GM18870 (cell line): Measurements from ENCODE around the gene LRRK1.

ENCODE experiments used
- ATAC-seq: cut with Tn5 transposase; IDR thresholded peaks from one replicate; pipeline ENCODE4 v1.9.1; 2021; ENCODE audit warnings: moderate library complexity; ENCODE audit not compliant: unreplicated experiment

The LRRK1 gene

GRCh38 chr15:101001796-101002195, 82.6 kb downstream of the LRRK1 start:
- no peak for ATAC-seq

GRCh38 chr15:101003081-101003480, 83.9 kb downstream of the LRRK1 start:
- ATAC-seq = no peak

DNA sequence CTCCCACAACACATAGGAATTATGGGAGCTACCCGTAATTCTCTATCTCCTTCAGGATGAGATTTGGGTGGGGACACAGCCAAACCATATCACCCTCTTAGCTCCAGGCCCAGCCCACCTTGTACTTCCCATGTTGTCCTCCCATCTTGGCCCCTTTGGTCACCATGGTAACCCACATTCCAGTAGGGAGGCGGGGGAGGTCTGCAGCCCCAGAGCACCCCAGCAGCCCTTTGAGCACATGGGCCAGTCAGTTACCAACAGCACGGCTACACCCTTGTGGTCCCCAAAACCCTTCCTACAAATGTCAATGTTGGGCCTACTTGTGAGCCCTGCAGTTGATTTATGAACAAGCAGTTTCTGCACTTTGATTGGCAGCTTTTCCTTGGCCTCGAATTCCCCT, 84.5 kb downstream of the LRRK1 start:
- ATAC-seq = no peak

DNA sequence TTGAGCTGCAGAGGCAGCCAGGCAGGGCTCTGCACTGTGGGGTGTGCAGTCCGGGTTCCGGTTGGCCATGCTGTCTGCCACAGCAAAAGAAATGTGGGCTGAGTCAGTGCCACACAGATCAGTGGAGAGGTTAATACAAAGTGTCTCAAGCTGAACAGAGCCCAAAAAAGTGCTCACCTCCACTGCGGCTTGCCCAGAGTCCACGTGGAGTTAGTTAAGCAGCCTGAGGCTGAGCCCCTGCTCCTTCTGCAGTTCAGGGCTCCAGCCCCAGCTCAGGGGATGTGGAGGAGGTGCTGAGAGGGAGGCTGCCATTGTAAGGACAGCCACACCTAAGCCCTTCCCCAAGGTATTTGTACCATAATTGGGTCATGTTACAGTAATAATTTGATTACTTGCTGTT, 85.3 kb downstream of the LRRK1 start:
- no peak for ATAC-seq

GRCh38 chr15:101004986-101005747, 86.0 kb downstream of the LRRK1 start:
- no peak for ATAC-seq

DNA sequence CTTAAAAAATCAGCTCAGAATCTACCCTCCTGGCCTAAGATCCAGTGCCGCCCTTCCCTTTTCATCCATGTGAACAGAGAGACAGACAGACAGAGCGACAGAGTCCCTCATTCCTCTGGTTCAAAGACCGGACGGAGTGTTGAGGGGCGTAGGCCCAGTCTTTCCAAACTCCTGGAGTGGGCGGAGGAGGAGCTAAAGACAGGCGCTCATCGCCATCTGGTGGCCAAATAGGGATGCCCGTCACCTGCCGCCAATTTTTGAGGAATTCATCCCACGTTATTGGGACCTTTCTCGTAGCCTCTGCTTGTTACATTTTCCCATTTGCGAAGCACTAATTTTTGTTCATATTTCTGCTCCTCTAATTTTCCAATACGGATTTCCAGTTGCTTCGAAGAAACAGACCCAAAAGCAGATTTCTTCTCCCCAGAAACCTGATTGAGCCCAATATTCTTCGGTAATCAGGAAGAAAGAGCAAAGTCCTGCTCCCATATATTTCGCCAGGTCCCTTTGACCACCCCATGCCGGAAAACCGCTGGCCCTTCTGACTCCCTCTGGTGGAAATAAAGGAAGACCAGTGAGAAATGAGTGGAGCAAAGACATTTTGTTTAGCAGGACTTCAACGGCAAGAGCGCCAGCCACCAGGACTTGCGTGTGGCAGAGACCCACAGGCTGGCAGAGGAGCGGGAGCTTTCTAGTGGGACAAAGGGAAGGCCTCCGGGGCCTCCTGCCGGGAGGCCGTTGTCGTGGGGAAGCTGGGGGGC, 88.0 kb downstream of the LRRK1 start:
- no peak for ATAC-seq

GRCh38 chr15:101008158-101009139, 89.3 kb downstream of the LRRK1 start:
- peak; percentile 76 for ATAC-seq

DNA sequence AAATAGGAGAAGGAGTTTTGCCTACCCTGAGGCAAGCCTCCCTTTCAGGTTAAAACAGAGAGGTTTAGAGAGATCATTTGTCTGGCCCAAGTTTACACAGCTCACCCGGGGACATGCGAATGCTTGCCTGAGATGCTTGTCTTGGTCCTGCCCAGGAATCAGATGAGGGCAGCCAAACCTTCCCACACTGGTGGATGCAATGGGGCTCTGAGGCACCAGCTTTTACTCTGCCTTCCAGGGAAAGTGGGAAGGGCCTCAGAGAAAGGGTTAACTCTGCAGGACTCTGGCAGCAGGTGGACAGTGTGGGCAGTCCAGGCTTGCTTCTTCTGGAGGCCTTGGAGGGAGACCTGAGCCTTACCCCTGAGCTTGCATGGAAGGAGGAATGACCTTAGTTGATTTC, 90.0 kb downstream of the LRRK1 start:
- ATAC-seq = no peak

- no peak for ATAC-seq
Measured at GRCh38 chr15:101010781-101011180, 91.6 kb downstream of the LRRK1 start.

DNA sequence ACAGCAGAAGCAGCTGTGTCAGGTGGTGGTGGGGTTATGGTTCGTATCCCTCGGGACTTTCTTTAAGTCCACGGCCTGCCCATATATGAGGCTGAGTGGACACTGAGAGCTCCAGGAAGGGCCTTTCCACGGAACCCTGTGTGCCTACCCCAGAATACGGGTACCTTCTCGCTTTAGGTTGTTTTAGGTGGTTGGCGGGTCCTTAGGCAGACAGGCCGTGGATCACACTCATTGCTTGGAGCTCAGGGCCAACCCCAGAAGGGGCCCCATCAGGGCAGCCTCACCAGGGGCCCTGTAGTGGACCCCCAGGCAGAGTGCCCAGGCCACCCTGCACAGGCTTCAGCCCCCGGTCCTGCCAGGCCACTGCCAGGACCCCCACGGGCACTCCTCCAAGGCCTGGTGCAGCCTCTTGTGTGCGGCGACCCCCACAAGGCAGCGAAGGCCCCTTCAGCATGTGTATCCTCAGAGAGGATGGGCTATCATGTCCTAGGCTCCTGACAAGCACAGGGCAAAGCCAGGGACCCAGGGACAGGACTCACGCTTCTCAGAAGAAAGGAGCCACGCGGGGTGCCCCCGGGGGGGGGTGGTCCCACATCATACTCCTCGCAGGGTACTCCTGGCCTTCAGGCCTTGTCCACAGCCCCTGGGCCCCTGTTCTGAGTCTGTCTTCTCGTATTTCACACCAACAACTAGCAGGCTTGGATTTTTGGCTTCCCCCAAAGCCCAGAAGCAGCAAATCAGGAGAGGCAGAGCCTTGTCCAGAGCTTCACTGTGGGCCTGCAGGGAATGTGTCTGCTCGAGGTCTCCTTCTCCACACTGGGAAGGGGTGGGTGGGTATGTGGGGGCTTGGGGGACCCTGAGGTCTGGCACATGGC, 93.4 kb downstream of the LRRK1 start:
- ATAC-seq = no peak

DNA sequence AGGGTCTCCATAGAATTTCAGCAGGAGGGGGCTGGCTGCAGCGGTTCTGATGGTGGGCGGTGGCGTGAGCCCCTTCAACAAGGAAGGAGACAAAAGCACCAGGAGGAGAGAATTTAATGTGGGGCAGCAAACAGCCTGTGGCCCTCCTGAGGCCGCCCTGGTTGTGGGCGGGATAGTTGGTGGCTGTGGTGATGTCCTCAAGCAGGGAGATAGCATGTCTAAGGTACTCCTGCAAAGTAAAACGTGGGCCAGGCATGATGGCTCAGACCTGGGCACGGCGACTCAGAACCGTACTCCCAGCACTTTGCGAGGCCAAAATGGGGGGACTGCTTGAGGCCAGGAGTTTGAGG, 94.0 kb downstream of the LRRK1 start:
- no peak for ATAC-seq

DNA sequence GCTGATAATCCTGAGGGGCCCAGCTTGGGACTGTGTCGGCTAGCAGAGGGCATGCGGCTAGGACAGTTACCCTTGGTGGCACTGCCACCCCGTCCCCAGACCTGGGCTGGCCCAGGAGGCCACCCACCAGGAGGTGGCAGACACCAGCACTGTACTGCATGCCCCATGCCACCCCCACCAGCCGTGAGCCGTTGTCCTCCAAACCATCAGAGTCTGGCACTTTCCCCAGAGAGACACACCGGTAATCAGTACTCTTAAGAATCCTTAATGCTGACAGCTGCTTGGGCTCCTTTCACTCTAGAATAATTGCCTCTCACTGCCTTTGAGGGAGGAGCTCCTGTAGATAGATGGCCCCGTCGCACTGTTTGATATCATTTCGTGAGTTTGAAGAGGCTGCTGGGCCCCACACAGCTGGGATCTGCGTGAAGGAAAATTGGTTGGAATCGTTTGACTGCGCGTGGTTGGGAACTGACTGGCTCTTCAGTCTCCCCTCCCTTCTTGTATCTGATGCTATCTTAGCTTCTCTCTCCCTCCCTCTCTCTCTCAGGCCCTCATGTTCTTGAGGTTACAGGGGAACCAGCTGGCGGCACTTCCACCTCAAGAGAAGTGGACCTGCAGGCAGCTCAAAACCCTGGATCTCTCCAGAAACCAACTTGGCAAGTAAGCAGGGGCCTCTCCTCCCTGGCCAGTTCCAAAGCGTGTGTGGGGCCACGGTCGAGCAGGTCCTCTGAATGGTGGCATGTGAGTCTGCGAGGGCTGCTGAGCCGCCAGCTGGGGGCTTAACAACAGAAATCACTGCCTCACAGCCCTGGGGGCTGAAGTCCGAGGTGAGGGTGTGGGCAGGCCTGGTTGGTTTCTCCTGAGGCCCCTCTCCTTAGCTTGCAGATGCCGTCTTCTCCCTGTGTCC, 94.9 kb downstream of the LRRK1 start:
- ATAC-seq = no peak

DNA sequence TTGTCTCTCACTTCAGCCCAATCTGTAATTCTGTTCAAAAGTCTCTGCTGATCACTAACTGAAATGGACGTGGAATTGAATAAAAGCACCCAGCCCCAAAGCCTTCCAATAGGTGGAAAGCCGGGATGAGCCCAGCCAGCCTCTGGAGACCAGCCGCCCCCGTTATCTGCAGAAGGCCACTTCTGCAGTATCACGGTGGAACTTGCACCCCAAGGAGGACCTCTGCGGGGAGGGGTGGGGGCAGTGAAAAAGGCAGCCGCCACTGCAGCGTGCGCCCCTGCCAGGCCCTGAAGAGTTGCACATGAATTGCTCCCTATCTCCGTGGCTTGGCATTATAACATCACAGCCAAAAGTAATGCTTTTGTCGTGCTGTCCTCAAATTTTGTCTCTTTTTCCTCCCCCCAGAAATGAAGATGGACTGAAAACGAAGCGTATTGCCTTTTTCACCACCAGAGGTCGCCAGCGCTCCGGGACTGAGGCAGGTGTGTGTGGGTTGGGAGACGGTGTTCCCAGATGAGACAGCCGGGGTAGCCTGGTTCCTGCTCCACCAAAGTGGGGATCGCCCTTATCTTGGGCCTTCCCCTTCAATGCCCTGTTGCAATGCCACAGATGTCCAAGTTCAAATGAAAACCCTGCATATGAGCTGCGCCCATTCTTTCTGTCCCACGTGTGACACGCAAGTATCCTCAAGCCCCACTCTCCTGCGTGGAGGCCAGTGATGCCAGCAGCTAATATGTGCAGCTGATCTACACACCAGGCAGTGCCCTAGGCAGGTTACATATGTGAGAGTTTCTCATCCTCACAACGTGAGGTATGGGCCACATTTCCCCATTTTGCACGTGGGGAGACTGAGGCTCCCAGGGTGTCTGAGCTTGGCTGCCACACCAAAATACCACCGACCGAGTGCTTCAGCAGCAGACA, 96.0 kb downstream of the LRRK1 start:
- no peak for ATAC-seq

GRCh38 chr15:101016581-101016980, 97.4 kb downstream of the LRRK1 start:
- ATAC-seq = no peak

DNA sequence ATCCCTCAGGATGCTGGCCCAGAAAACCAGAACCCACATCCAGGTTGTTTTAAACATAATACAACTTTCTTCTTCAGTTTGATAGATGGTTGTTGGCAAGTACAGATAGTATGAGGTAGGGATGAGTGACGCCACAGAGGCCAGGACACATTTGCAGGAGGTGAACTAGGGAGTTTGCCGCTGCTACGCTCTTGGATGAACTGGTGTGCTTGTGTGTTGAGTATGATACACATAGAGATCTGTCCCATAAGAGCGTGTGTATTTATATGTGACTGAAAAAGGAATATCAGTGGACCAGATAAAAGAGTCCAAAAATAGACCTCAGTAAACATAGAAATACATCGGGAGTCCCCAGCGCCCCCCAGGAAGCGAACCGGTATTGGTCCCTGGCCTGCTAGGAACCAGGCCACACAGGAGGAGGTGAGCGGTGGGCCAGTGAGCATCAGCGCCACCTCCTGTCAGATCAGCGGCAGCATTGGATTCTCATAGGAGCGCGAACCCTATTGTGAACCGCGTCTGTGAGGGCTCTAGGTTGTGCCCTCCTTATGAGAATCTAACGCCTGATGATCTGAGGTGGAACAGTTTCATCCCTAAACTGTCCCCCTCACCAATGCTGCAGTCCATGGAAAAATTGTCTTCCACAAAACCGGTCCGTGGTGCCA, 98.1 kb downstream of the LRRK1 start:
- no peak for ATAC-seq

GRCh38 chr15:101018016-101018415, 98.9 kb downstream of the LRRK1 start:
- ATAC-seq = no peak

DNA sequence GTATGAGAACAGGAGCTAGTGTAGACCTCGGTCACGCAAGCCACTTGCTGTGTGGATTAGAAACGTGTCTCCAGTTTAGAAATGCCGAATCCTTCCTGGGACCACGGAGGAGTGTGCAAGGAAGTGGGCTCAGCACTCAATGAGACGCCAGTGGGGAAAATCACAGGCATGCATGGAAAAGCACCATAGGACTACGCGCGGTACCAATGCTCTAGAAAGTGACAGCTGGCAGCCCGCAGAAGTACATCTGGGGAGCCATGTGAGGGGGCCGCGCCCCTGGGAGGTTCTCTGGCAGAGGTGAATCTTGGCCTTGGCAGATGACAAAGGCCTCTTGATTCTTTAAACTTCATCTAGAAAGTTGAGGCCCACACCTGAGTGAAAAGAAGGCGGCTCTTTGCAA, 99.3 kb downstream of the LRRK1 start:
- ATAC-seq = no peak

- no peak for ATAC-seq
Measured at GRCh38 chr15:101019366-101019896, 100.3 kb downstream of the LRRK1 start.
